ENCODE results near the gene HTR3D. TPM values are rescaled to one million over a fixed set of nuclear protein-coding genes. Genes with fewer than 3 reads are reported as not detected.
"Not testable (repeated sequence)": the region's sequence is repeated elsewhere in the genome, so short reads cannot be mapped to it uniquely, and the experiment has no call there.

Gene HTR3D
- total and polyA plus RNA-seq, 11 donors = not detected

GRCh38 chr3:184062637-184063036, 31.1 kb downstream of the HTR3D start:
- intact Hi-C loops (cut with DNase I) = no loop called here
- H3K27me3 ChIP-seq = peaks cover 0 to 6% (median 0%) of the 10 kb centered on the region in 9 donors
- H3K4me3 ChIP-seq = no peak overlapping the region
- ATAC-seq = no peak
- DNase-seq = no peak
- H3K36me3 ChIP-seq = no peaks in the 10 kb centered on the region
- no peak overlapping the region for H3K27ac ChIP-seq
- TF ChIP-seq CTCF (IDR thresholded peaks at IDR 0.05) (no peak), POLR2A (IDR thresholded peaks at IDR 0.05) (no peak)
- no peaks in the 10 kb centered on the region for H3K9me3 ChIP-seq
- no peaks in the 10 kb centered on the region for H3K4me1 ChIP-seq

- peaks cover 0 to 9% (median 0%) of the 10 kb centered on the region in 12 donors for H3K9me3 ChIP-seq
- no peak overlapping the region for H3K4me3 ChIP-seq
- H3K27ac ChIP-seq = no peak overlapping the region
- ATAC-seq (no peak), DNase-seq (no peak)
- no peaks in the 10 kb centered on the region for H3K36me3 ChIP-seq
- no peaks in the 10 kb centered on the region for H3K4me1 ChIP-seq
- peaks cover 0 to 6% (median 0%) of the 10 kb centered on the region in 9 donors for H3K27me3 ChIP-seq
- TF ChIP-seq POLR2A (IDR thresholded peaks at IDR 0.05) (no peak), CTCF (IDR thresholded peaks at IDR 0.05) (no peak)
- intact Hi-C loops (cut with DNase I) = no loop called here
- WGBS, 4 donors = 85 to 88% (median 88%) methylated on average over 2 of the region's 2 CpGs
Measured at GRCh38 chr3:184066211-184066610, 34.7 kb downstream of the HTR3D start.

GRCh38 chr3:184067573-184068055, 36.1 kb downstream of the HTR3D start:
- Histone ChIP-seq H3K9me3 (peaks cover 0 to 9% (median 0%) of the 10 kb centered on the region in 12 donors), H3K4me1 (no peaks in the 10 kb centered on the region), H3K36me3 (no peaks in the 10 kb centered on the region), H3K27me3 (peaks cover 0 to 1% (median 0%) of the 10 kb centered on the region in 9 donors), H3K4me3 (no peak overlapping the region), H3K27ac (no peak overlapping the region)
- no peak for DNase-seq
- TF ChIP-seq CTCF (IDR thresholded peaks at IDR 0.05) (no peak), POLR2A (IDR thresholded peaks at IDR 0.05) (no peak)
- no peak for ATAC-seq
- intact Hi-C loops (cut with DNase I) = no loop called here
- 55 to 64% (median 59%) methylated on average over 6 of the region's 6 CpGs for WGBS, 4 donors

GRCh38 chr3:184068344-184068743, 36.8 kb downstream of the HTR3D start:
- intact Hi-C loops (cut with DNase I) = no loop called here
- Histone ChIP-seq H3K4me3 (no peak overlapping the region), H3K9me3 (peaks cover 0 to 9% (median 0%) of the 10 kb centered on the region in 12 donors), H3K36me3 (no peaks in the 10 kb centered on the region), H3K27ac (no peak overlapping the region), H3K4me1 (no peaks in the 10 kb centered on the region), H3K27me3 (no peaks in the 10 kb centered on the region)
- TF ChIP-seq CTCF (IDR thresholded peaks at IDR 0.05) = no peak
- no peak for TF ChIP-seq POLR2A (IDR thresholded peaks at IDR 0.05)
- WGBS, 4 donors = 85 to 98% (median 92%) methylated on average over 5 of the region's 5 CpGs
- DNase-seq = no peak
- ATAC-seq = no peak

- DNase-seq; intact Hi-C loops (cut with DNase I); ATAC-seq; H3K27ac ChIP-seq; H3K36me3 ChIP-seq; H3K4me3 ChIP-seq; H3K9me3 ChIP-seq; H3K4me1 ChIP-seq; H3K27me3 ChIP-seq: not testable (repeated sequence)
- 90 to 91% (median 91%) methylated on average over 7 of the region's 7 CpGs for WGBS, 4 donors
Measured at GRCh38 chr3:184071142-184071541, 39.6 kb downstream of the HTR3D start.

Measured in heart left ventricle (tissue), 16 donors.